B cell (primary cell): Measurements from ENCODE around the gene MIDN. TPM values are rescaled to one million over a fixed set of nuclear protein-coding genes. Genes with fewer than 3 reads are reported as not detected.

Source experiments
- ATAC-seq: fragments of 200-7000 bp; cut with Tn5 transposase; one replicate; pipeline ENCODE4 v1.10.0; 2021; ENCODE audit warnings: low read depth, mild to moderate bottlenecking, moderate number of reproducible peaks, moderate library complexity
- CTCF ChIA-PET: fragments of 350-600 bp; sonication (Branson Sonifier 250); formaldehyde crosslinking; loops from one replicate; lab custom pipeline; 2021; ENCODE audit warnings: antibody characterized with exemption, inconsistent platforms; lab: Charles Lee
- POLR2A ChIA-PET: fragments of 350-600 bp; sonication (Branson Sonifier 250); formaldehyde crosslinking; loops from one replicate; lab custom pipeline; 2021; ENCODE audit warnings: antibody characterized with exemption; lab: Charles Lee
- DNase-seq: peaks from one replicate; pipeline ENCODE4 v3.0.0; 2013
- H2AFZ ChIP-seq: 2 replicates; pipeline ENCODE4 v1.6.1; 2012; ENCODE audit warnings: mild to moderate bottlenecking, low read depth, low read length; ENCODE audit not compliant: insufficient read depth, poor library complexity, severe bottlenecking
- H3K27ac ChIP-seq, 2 donors: 1 replicate in 1 of 2; 2 replicates in 1 of 2; pipeline ENCODE4 v1.5.1; 2012 to 2013; ENCODE audit warnings: low read length in 2 of 2, mild to moderate bottlenecking in 2 of 2, moderate library complexity in 1 of 2
- H3K27me3 ChIP-seq, 4 experiments: fragments of 200-600 bp in 1 of 4; sonication (generic) in 1 of 4; replicated peaks in 1 of 4; 1 replicate in 2 of 4; 2 replicates in 2 of 4; pipeline versions ENCODE4 v1.6.1 to v1.7.0; 2013 to 2016; ENCODE audit warnings: low read length in 3 of 4, mild to moderate bottlenecking in 2 of 4, mixed read lengths in 1 of 4, moderate library complexity in 1 of 4; ENCODE audit not compliant: insufficient read depth in 4 of 4, control insufficient read depth in 3 of 4; ENCODE audit errors: control extremely low read depth in 1 of 4
- H3K36me3 ChIP-seq, 2 experiments: replicated peaks in 1 of 2; 1 replicate in 1 of 2; 2 replicates in 1 of 2; pipeline versions ENCODE4 v1.6.1 to v1.7.1; 2013; ENCODE audit warnings: low read length in 1 of 2; ENCODE audit not compliant: insufficient read depth in 2 of 2, control insufficient read depth in 1 of 2; ENCODE audit errors: control extremely low read depth in 1 of 2, extremely low read depth in 1 of 2
- H3K4me1 ChIP-seq, 2 donors: fragments of 200-600 bp in 1 of 2; sonication (generic) in 1 of 2; 1 replicate in 1 of 2; 2 replicates in 1 of 2; pipeline versions ENCODE4 v1.5.1 to v1.6.1; 2013 to 2017; ENCODE audit warnings: low read length in 2 of 2; ENCODE audit not compliant: control insufficient read depth in 2 of 2, insufficient read depth in 2 of 2
- H3K4me2 ChIP-seq: replicated peaks from 2 replicates; pipeline ENCODE3; 2012; ENCODE audit warnings: mild to moderate bottlenecking, low read depth, low read length; ENCODE audit not compliant: poor library complexity, severe bottlenecking
- H3K4me3 ChIP-seq, 5 experiments: fragments of 200-600 bp in 1 of 5; sonication (generic) in 1 of 5; 1 replicate in 3 of 5; 2 replicates in 2 of 5; pipeline versions ENCODE4 v1.5.1 to v1.7.0; 2011 to 2016; ENCODE audit warnings: low read length in 4 of 5, mild to moderate bottlenecking in 4 of 5, low read depth in 2 of 5, control low read depth in 1 of 5, moderate library complexity in 1 of 5; ENCODE audit not compliant: insufficient read depth in 1 of 5; ENCODE audit errors: control extremely low read depth in 1 of 5, extremely low read depth in 1 of 5
- H3K79me2 ChIP-seq: fragments of 200-600 bp; sonication (generic); one replicate; pipeline ENCODE4 v1.6.0; 2016; ENCODE audit warnings: low read length; ENCODE audit not compliant: control insufficient read depth, insufficient read depth
- H3K9ac ChIP-seq: fragments of 200-600 bp; sonication (generic); 2 replicates; pipeline ENCODE4 v1.6.1; 2017; ENCODE audit warnings: mild to moderate bottlenecking, low read length, moderate library complexity
- H3K9me3 ChIP-seq, 3 donors: one replicate each; pipeline versions ENCODE4 v1.6.1 to v1.7.1; 2013; ENCODE audit warnings: low read length in 2 of 3; ENCODE audit not compliant: control insufficient read depth in 2 of 3, insufficient read depth in 1 of 3; ENCODE audit errors: control extremely low read depth in 1 of 3
- H4K20me1 ChIP-seq: 2 replicates; pipeline ENCODE4 v1.6.0; 2012; ENCODE audit warnings: mild to moderate bottlenecking, low read length; ENCODE audit not compliant: insufficient read depth, control insufficient read depth, poor library complexity, severe bottlenecking
- H3K27ac Mint-ChIP-seq: one replicate; pipeline ENCODE4 v1.8.0; 2021; ENCODE audit warnings: mixed read lengths
- H3K27me3 Mint-ChIP-seq: one replicate; pipeline ENCODE4 v1.8.0; 2021; ENCODE audit warnings: mixed read lengths
- H3K4me1 Mint-ChIP-seq: one replicate; pipeline ENCODE4 v1.8.0; 2021; ENCODE audit warnings: mixed read lengths
- H3K4me3 Mint-ChIP-seq: one replicate; pipeline ENCODE4 v1.8.0; 2021; ENCODE audit warnings: mixed read lengths
- H3K9me3 Mint-ChIP-seq: one replicate; pipeline ENCODE4 v1.8.0; 2022; ENCODE audit warnings: mixed read lengths; ENCODE audit not compliant: insufficient read depth
- EZH2 ChIP-seq: IDR thresholded peaks from 2 replicates; pipeline ENCODE4 v1.6.1; 2012; ENCODE audit warnings: borderline replicate concordance, low read depth, mild to moderate bottlenecking, moderate library complexity, low read length; ENCODE audit not compliant: insufficient read depth, poor library complexity, severe bottlenecking
- WGBS: methylation state at CpG from one replicate; pipeline ENCODE4 v1.1.5; 2013; ENCODE audit warnings: missing lambda C conversion rate; ENCODE audit not compliant: insufficient coverage; 5-methylcytosine and 5-hydroxymethylcytosine counted together
- intact Hi-C: fragments of 100-400 bp; cut with micrococcal nuclease; formaldehyde crosslinking; loops from one replicate; pipeline ENCODE4 v1.10.0; 2022
- polyA plus RNA-seq: library from polyadenylated mRNA; depleted of rRNA; stranded (reverse); fragments of >200 nt; gene quantifications from 2 replicates; pipeline ENCODE4 v1.2.3, GENCODE V29; 2012
- total RNA-seq, 2 donors: library from RNA; stranded (reverse); fragments of 120-200 nt in 1 of 2; gene quantifications; 1 replicate in 1 of 2; 2 replicates in 1 of 2; pipeline versions ENCODE4 v1.2.3 to v1.2.4, GENCODE V29; 2013 to 2022
- TF ChIP-seq, protein P1 (sequence below): fragments of 200-600 bp; IDR thresholded peaks from one replicate; pipeline ENCODE4 v1.8.0; 2022; ENCODE audit warnings: antibody characterized with exemption, mild to moderate bottlenecking

The MIDN gene
- total and polyA plus RNA-seq, 2 donors (not counting 1 experiment from before 2014, with no cell fraction given), result 98.5 to 156 TPM

DNA sequence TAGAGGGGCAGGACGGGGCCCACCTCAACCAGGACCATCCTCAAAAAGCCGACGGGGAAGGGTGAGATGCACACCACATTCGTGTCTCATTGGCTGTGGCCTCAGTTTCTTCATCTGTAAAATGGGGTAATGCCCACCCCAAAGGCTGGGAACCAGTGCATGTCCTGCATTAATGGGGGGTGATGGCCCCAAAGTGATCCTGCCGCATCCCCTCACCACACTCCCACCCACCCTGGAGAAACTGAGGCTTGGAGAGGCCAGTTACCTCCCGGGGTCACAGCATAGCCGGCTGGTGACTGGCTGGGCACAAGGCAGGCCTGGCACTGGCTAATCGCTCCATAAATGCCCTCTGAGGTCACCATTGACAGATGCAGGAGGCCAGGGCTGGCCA lies 640 bp upstream of the MIDN start:
- peak overlapping the region; percentile 84 to 90 for H3K27ac ChIP-seq
- H3K4me1 Mint-ChIP-seq, result peaks cover 25% of the 10 kb centered on the region
- no peak for DNase-seq
- H3K4me2 ChIP-seq, result peak overlapping the region; percentile 99
- H3K36me3 ChIP-seq, result peaks cover 0 to 10% of the 10 kb centered on the region in 2 experiments
- WGBS, result 61% methylated on average over 5 of the region's 8 CpGs
- peak overlapping the region; percentile 53 for H3K27ac Mint-ChIP-seq
- ChIA-PET POLR2A (interaction anchor here (7.8 kb wide), 1 partner anchor 17 kb away, joined by 402 read pairs; the partner anchor contains the start of gene CIRBP), CTCF (interaction anchor here (8.0 kb wide), 1 partner anchor 17 kb away, joined by 658 read pairs; the partner anchor contains the start of gene CIRBP)
- intact Hi-C loops, result loop anchor here (10.0 kb wide), 3 partner anchors 223 to 1937 kb away; partner anchors contain the start of genes CNN2, NCLN, RNU6-2 and TMEM259
- no peaks in the 10 kb centered on the region for H3K9me3 ChIP-seq
- ATAC-seq, result no peak
- H3K4me3 Mint-ChIP-seq, result peak overlapping the region; percentile 41
- peak overlapping the region in 4 of 5 experiments; percentile 41 to 71 (median 62) for H3K4me3 ChIP-seq
- H3K27me3 Mint-ChIP-seq, result no peaks in the 10 kb centered on the region
- peaks cover 24 to 52% of the 10 kb centered on the region in 2 donors for H3K4me1 ChIP-seq
- no peaks in the 10 kb centered on the region for H3K9me3 Mint-ChIP-seq
- H4K20me1 ChIP-seq, result peaks cover 37% of the 10 kb centered on the region
- peak overlapping the region; percentile 88 for H3K9ac ChIP-seq
- H3K27me3 ChIP-seq, result no peaks in the 10 kb centered on the region
- no peak for TF ChIP-seq EZH2
- H2AFZ ChIP-seq, result no peak overlapping the region
- peaks cover 37% of the 10 kb centered on the region for H3K79me2 ChIP-seq

DNA sequence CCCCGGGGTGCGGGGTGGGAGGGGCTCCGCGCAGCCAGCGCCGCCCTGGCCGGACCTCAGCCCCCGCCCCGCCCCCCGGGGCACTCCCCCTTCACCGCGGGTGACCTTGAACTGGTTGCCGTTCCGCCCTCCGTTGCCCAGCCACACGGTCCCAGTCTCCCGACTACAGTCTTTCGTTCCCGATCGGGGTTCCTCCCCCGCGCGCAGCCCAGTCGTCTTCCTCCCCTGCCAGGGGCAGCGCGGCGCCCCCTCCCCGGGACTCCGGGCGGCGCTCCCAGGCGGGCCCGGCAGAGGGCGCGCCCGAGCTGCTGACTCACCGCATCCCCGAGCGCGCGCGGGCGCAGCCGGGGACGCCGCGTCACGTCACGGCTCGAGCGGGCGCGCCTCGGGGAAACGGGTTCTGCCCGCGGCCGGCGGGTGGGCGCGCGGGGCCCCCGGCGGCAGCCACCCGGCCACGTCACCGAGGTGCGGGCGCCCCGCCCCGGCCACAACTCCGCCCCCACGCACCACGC lies 459 bp downstream of the MIDN start:
- POLR2A ChIA-PET, result interaction anchor here (0.6 to 2.5 kb wide), 4 partner anchors 10 to 20 kb away, joined by 3 to 33 read pairs (median 6); partner anchors contain the start of gene CIRBP
- CTCF ChIA-PET, result interaction anchor here (0.7 to 2.3 kb wide), 2 partner anchors 9 to 18 kb away, joined by 3 to 31 read pairs; no protein-coding TSS in a partner anchor
- H3K27me3 Mint-ChIP-seq, result no peaks in the 10 kb centered on the region
- H3K4me1 ChIP-seq, result peaks cover 31 to 56% of the 10 kb centered on the region in 2 donors
- DNase-seq (peak; percentile 92), ATAC-seq (peak; percentile 21)
- H3K27ac Mint-ChIP-seq, result peak overlapping the region; percentile 91
- peak overlapping the region; percentile 99 for H3K4me2 ChIP-seq
- peaks cover 39% of the 10 kb centered on the region for H3K79me2 ChIP-seq
- H2AFZ ChIP-seq, result peak overlapping the region; percentile 46
- intact Hi-C loops, result loop anchor here (1.0 to 10.0 kb wide), 5 partner anchors 12 to 1936 kb away; partner anchors contain the start of genes CNN2, NCLN, RNU6-2 and TMEM259
- peaks cover 42% of the 10 kb centered on the region for H4K20me1 ChIP-seq
- no peaks in the 10 kb centered on the region for H3K9me3 Mint-ChIP-seq
- under 1% methylated on average over 71 of the region's 74 CpGs for WGBS
- peaks cover 0 to 17% of the 10 kb centered on the region in 2 experiments for H3K36me3 ChIP-seq
- TF ChIP-seq, protein P1, sequence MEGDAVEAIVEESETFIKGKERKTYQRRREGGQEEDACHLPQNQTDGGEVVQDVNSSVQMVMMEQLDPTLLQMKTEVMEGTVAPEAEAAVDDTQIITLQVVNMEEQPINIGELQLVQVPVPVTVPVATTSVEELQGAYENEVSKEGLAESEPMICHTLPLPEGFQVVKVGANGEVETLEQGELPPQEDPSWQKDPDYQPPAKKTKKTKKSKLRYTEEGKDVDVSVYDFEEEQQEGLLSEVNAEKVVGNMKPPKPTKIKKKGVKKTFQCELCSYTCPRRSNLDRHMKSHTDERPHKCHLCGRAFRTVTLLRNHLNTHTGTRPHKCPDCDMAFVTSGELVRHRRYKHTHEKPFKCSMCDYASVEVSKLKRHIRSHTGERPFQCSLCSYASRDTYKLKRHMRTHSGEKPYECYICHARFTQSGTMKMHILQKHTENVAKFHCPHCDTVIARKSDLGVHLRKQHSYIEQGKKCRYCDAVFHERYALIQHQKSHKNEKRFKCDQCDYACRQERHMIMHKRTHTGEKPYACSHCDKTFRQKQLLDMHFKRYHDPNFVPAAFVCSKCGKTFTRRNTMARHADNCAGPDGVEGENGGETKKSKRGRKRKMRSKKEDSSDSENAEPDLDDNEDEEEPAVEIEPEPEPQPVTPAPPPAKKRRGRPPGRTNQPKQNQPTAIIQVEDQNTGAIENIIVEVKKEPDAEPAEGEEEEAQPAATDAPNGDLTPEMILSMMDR, result peak; percentile 76
- no peak for TF ChIP-seq EZH2
- H3K4me1 Mint-ChIP-seq, result peaks cover 26% of the 10 kb centered on the region
- H3K9ac ChIP-seq, result peak overlapping the region; percentile 88
- no peaks in the 10 kb centered on the region for H3K27me3 ChIP-seq
- H3K4me3 Mint-ChIP-seq, result peak overlapping the region; percentile 86
- H3K27ac ChIP-seq, result peak overlapping the region; percentile 84 to 94
- H3K9me3 ChIP-seq, result no peaks in the 10 kb centered on the region
- H3K4me3 ChIP-seq, result peak overlapping the region in 4 of 5 experiments; percentile 62 to 95 (median 67)
